Measurements from ENCODE around the gene NUDC.
"Not testable (repeated sequence)": the region's sequence is repeated elsewhere in the genome, so short reads cannot be mapped to it uniquely, and the experiment has no call there.

NUDC gene

GRCh38 chr1:26921540-26922430 lies at the start of gene NUDC:
NUDC (plus strand) TSS chr1:26921743; CDS start chr1:26921849, 106 bp downstream.
- peak; percentile 97 for DNase-seq

- DNase-seq = not testable (repeated sequence)
These were observed 48.4 kb upstream of the NUDC start for GRCh38 chr1:26873097-26873496.

- DNase-seq = no peak
These were observed 46.6 kb upstream of the NUDC start for GRCh38 chr1:26874896-26875295.

GRCh38 chr1:26877326-26877725 lies 44.2 kb upstream of the NUDC start:
- DNase-seq = no peak

GRCh38 chr1:26879793-26880192 lies 41.8 kb upstream of the NUDC start:
- no peak for DNase-seq

DNA sequence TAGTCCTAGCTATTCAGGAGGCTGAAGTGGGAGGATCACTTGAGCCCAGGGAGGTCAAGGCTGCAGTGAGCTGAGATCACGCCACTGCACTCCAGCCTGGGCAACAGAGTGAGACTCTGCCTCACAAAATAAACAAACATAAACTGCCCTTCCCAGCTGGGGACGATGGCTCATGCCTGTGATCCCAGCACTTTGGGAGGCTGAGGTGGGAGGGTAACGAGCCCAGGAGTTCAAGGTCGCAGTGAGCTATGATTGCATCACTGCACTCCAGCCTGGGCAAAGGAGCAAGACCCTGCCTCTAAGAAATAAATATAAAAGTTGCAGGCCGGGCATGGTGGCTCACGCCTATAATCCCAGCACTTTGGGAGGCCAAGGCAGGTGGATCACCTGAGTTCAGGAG lies 39.9 kb upstream of the NUDC start:
- DNase-seq = not testable (repeated sequence)

GRCh38 chr1:26882696-26883463 lies 38.7 kb upstream of the NUDC start:
- no peak for DNase-seq

GRCh38 chr1:26887125-26887524 lies 34.4 kb upstream of the NUDC start:
- no peak for DNase-seq

DNA sequence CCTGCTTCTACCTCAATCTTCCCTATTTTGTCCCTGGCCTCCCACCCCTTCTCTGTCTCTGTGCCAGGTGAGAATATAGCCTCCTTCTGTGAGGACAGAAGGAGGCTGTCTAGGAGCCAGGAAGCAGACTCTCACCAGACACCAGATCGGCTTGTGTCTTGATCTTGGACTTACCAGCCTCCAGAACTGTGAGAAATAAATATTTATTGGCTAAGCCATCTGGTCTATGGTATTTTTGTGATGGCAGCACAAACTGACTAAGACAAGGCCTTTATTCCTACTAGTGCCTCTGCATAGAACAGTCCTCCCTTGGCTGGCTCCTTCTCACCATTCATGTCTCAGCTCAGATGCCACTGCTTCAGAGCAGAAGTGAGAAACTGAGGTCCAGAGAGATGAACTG lies 33.3 kb upstream of the NUDC start:
- no peak for DNase-seq

DNA sequence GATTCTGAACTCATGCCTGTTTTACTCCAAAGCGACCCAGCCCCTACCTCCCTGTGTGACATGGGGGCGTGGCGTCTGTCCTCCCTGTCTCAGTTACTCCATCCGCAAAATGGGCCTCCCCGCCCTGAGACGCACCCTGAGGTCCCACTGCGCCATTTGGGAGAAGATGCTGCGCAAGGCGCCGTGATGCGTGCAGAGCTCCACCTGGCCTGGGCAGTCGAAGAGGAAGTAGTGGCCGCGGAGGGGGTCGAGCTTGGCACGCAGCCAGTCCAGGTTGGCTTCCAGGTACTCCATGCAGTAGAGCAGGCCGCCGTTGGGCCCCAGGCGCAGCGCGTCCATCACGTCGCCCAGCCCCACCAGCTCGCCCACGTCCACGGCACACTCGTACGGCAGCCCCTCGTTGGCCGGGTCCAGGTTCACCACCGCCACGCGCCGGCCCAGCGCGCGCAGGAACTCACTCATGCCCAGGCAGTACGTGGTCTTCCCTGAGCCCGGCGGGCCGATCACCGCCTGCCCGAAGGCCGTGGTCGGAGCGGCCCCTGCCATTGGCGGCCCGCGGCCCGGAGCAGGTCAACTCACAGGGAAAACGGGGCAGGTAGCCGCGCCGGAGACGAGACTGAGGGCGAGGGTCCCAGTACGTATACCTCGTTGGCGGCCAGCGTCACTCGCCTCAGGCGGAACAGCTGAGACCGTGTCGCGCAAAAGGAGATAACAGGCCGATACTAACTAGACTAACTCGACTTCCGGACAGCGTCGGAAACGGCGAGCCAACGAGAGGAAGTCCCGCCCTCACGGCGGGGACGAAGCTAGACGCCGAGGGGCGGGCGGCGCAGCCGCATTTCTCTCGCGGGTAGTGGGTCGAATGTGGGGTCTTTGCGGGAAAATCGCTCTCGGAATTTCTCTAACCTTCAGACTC lies 31.7 kb upstream of the NUDC start, which contains the start of gene GPN2:
GPN2 (minus strand) TSS at position 733 of the 916 bp plus-strand sequence; CDS start at position 546, 187 bp downstream.
- peak; percentile 80 for DNase-seq

DNA sequence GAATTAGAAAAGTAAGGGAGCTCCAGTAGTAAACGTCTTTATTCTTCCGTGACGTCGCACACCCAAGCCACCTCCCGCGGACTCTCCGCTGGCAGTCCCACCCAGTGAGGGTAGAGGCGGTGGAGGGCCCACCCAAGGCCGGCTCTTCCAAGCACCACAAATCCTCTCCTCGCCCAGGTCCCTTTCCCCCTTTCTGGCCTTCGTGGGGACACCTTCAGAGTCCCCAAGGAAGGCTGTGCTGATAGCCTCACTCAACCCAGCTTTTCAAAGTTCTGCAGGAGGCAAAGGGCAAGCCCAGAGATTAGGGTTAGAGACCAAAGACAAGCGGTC lies 31.1 kb upstream of the NUDC start:
- DNase-seq = no peak

DNA sequence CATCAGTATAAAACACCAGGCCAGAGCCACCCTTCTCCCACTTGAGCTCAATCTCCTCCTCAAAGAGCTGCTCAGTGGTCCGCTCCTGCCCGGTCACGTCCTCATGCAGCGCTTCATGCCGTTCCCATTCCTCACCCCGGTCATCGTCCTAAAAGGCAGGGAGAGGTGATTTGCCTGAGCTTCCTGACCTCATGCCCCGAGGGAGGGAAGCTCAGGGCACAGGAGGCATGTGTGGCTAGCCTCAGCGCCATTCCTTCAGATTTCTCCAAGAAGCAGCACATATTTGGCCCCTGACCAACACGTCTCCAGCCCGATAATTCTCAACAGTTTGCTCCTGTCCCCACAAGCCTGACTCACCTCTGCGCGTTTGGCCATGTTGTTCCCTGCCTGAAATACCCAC lies 27.3 kb upstream of the NUDC start:
- DNase-seq = no peak

DNA sequence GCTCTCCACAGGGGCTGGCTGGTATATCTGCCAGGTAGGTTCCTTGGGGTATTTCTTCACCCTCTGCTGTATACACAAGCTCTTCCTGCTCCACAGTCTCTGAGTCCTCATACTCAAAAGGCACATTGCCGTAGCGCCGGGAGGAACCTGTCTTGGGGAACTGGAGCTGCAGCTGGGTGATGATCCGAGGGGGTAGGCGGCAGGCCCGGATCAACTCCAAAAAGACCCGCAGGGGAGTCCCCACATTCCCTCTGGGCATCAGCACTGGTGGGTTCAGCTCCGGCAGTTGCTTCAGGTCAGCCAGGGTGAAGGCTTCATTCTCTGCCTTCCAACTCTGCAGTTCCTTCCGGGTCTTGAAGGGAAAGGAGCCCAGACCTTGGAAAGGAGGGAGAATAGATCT lies 24.2 kb upstream of the NUDC start:
- no peak for DNase-seq

DNA sequence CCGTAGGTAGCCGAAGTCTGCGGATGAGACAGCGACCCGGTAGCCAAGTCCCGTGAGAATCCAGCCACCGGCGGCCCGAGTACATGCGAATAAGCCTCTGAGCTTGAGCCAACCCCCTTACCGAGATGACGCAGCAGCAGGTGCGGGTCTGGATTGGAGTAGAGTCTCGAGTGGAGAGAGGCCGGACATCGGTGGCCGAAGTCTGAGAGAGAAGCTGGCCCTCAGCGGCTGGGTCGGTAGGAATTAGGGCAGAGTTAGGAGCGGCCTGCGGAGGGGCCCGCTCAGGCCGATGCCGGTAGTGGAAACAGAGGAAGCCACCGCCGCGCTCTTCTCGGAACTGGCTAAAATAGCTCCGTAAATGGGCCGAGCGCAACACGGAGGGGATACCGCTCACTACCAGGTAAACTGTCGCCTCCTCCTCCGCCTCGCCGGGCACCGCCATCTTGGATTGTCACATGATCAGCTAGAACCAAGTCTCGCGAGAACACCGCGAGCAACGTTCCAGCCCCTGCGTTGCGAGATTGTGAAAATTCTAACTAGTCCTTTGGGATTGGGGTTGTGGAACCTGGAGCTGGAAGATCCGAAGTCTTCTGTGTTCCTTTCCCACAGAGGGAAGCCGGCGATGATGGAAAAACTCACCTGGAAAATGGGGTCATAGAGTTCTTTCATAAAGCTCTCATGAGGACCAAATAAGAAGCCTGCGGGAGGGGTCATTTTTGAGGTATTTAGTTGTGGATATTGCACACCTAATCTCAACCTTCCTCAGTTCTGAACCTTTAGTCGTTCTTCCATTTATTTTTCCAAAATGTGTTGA lies 21.3 kb upstream of the NUDC start, which contains the start of gene GPATCH3:
GPATCH3 (minus strand) TSS at position 467 of the 814 bp plus-strand sequence; CDS start at position 442, 25 bp downstream.
- peak; percentile 88 for DNase-seq

DNA sequence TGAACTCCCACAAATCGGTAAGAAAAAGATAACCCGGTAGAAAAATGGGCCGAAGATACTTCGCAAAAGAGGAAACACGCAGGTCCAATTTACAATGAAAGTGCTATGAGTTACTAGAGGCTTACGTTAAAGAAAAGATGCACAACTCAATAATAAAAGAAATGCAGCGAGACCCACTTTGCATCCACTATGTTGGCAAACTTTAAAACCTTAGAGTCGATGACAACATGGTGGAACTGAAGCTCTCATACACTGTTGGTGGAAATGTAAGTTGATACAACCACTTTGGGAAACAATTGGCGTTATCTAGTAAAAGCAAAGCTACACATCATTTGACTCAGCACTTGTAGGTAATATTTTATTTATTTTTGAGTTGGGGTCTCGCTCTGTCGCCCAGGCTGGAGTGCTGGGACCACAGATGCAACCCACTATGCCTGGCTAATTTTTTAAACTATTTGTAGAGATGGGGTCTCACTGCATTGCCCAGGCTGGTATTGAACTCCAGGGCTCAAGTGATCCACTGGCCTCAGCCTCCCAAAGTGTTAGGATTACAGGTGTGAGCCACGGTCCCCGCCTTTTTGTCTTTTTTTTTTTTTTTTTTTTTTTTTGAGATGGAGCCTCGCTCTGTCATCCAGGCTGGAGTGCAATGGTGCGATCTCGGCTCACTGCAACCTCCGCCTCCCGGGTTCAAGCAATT lies 20.6 kb upstream of the NUDC start:
- DNase-seq = no peak

GRCh38 chr1:26907071-26907917 lies 14.2 kb upstream of the NUDC start:
- no peak for DNase-seq

GRCh38 chr1:26909951-26910342 lies 11.6 kb upstream of the NUDC start:
- no peak for DNase-seq

DNA sequence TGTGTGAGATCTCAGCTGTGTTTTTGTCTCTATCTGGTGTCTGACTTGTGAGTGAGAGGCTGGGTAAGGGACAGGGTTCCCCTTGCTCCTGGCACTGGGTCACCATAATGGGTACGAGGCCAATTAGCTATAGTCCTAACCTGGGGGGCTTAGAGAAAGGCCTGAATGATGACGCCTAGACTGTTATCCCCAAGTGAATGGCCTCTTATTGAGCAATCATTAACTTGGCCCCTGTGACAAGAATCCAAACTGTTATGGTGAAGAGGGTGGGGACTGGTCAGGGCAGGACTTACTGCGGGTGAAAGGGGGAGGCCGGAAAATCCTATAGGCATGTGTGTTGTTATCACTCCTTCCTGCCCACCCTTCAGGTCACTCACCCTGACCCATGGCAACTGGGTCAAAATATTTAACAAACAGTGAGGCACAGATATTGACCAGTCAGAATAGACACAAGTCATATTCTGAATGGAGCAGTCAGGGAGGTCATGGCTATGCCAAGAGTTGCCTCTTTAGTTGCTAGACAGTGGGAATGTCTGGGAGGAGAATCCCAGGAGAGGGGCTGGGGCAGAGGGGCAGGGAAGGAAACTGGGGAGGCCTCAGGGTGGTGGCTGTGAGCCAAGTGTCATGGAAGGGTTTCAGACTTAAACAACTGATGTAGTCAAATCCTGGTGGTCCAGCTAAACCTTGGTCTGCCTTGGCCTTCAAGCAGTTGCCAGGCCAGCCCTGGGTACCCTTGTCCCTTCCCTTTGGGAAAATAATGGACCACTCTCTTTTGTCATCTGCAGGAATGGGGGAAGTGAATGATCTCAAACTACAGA lies 11.0 kb upstream of the NUDC start:
- no peak for DNase-seq

DNA sequence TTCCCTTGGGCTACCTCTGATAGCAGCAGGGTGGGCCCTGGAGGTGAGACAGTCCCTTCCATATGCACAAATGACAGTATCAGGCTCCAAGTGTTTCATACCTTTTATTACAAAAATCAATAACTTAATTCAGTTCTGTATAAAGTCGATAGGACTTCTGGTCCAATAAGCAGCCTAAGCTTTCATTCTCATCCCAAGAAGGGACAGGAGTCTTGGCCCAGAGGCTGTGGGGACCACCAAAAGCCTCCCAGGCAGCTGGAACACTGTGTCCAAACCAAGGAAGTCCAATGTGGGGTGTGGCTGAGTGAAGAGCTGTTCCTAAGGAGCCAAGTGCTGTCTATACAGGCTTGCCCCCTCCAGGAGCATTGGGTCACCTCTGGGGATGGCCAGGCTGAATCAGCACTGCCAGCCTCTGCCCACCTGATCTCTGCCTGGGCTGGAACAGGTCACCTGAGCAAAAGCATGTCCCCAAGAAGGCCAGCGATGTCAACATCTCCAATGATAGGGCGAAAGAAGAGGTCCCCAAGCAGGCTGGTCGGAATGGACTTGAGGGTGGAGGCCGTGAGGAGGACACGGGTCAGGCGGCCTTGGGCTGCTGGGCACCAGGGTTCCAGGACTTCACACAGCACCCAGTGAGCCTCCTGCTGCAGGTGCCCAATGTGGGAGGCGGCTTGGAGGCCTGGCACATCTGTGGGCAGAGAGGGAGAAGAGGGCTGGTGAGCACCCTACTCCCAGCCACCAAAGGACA lies 10.0 kb upstream of the NUDC start:
- DNase-seq = no peak

All from CD4-positive, alpha-beta T cell treated with Interleukin-15 for 1 hour (primary cell).